Upper lobe of left lung (tissue), 6 donors: ENCODE measurements around the gene ARVCF. TPM values are rescaled to one million over a fixed set of nuclear protein-coding genes. Genes with fewer than 3 reads are reported as not detected.

Source experiments
- ATAC-seq, 2 donors: fragments of 200-7000 bp; cut with Tn5 transposase; one replicate each; pipeline ENCODE4 v1.9.1; 2022; ENCODE audit warnings: mild to moderate bottlenecking in 2 of 2, moderate library complexity in 2 of 2; ENCODE audit not compliant: low FRiP score in 2 of 2
- DNase-seq, 2 donors: peaks; one replicate each; pipeline ENCODE4 v3.0.0-alpha.2; 2019 to 2020
- H3K27ac ChIP-seq, 4 donors: fragments of 200-600 bp; sonication (generic); one replicate each; pipeline ENCODE4 v1.5.1; 2016 to 2019
- H3K27me3 ChIP-seq, 4 donors: fragments of 200-600 bp; sonication (generic); one replicate each; pipeline ENCODE4 v1.5.1; 2017 to 2019
- H3K36me3 ChIP-seq, 4 donors: fragments of 200-600 bp; sonication (generic); one replicate each; pipeline ENCODE4 v1.5.1; 2016 to 2019
- H3K4me1 ChIP-seq, 4 donors: fragments of 200-600 bp; sonication (generic); one replicate each; pipeline ENCODE4 v1.5.1; 2018 to 2019
- H3K4me3 ChIP-seq, 4 donors: fragments of 200-600 bp; sonication (generic); one replicate each; pipeline ENCODE4 v1.5.1; 2017 to 2019; ENCODE audit warnings: mild to moderate bottlenecking in 2 of 4, moderate library complexity in 1 of 4
- H3K9me3 ChIP-seq, 4 donors: fragments of 200-600 bp; sonication (generic); one replicate each; pipeline ENCODE4 v1.5.1; 2018 to 2019
- EP300 ChIP-seq, 4 donors: sonication (generic); formaldehyde crosslinking; IDR thresholded peaks; one replicate each; pipeline ENCODE4 v1.5.1; 2017; ENCODE audit warnings: antibody characterized with exemption in 4 of 4, control low read depth in 2 of 4
- POLR2A ChIP-seq, 4 donors: fragments of 450-650 bp; IDR thresholded peaks; one replicate each; pipeline ENCODE4 v1.5.1; 2016 to 2017; ENCODE audit warnings: antibody characterized with exemption in 4 of 4, mild to moderate bottlenecking in 2 of 4
- POLR2AphosphoS5 ChIP-seq, 2 donors: sonication (generic); formaldehyde crosslinking; IDR thresholded peaks; one replicate each; pipeline ENCODE4 v1.5.1; 2017; ENCODE audit warnings: antibody characterized with exemption in 2 of 2
- WGBS, 2 donors: methylation state at CpG; one replicate each; pipeline ENCODE4 v1.1.5; 2017 to 2018; 5-methylcytosine and 5-hydroxymethylcytosine counted together
- total RNA-seq, 6 donors: library from RNA; depleted of rRNA in 4 of 6; stranded (reverse); fragments of >200 nt in 4 of 6; gene quantifications; one replicate each; pipeline versions ENCODE4 v1.1.0 to v1.2.1, GENCODE V29; 2016 to 2021
- TF ChIP-seq, protein P1 (sequence below), 6 experiments: fragments of 450-650 bp in 4 of 6; fragments of 200-600 bp in 2 of 6; sonication (generic) in 2 of 6; IDR thresholded peaks; one replicate each; pipeline ENCODE4 v1.5.1; 2016 to 2019; ENCODE audit warnings: antibody characterized with exemption in 6 of 6
- donor health status: DM: no; HTN: no; CAD: no; lungs with moderate emphysema.
- donor health status: DM: no; HTN: yes; CAD: no; lungs with severe emphysema.

The ARVCF gene
- total RNA-seq, 6 donors from 2014 or later: 18.5 to 54.5 (median 22.8) TPM

DNA sequence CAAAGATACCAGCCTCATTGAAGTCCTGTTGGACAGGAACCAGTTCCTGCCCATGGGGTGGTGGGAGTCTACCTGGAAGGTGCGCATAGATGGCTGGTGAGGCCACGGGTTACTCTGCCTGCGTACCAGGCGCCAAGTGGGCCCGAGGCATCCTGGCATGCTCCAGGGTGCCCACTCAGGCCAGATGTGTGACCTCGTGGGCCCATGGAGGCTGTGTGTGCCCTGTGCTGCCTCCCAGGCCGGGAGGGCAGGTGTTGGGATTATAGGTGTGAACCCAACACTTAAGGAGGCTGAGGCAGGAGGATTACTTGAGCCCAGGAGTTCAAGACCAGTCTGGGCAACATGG lies 27.3 kb upstream of the ARVCF start:
- ATAC-seq (no peak), DNase-seq (no peak)
- no peaks in the 10 kb centered on the region for H3K9me3 ChIP-seq
- TF ChIP-seq, protein P1, sequence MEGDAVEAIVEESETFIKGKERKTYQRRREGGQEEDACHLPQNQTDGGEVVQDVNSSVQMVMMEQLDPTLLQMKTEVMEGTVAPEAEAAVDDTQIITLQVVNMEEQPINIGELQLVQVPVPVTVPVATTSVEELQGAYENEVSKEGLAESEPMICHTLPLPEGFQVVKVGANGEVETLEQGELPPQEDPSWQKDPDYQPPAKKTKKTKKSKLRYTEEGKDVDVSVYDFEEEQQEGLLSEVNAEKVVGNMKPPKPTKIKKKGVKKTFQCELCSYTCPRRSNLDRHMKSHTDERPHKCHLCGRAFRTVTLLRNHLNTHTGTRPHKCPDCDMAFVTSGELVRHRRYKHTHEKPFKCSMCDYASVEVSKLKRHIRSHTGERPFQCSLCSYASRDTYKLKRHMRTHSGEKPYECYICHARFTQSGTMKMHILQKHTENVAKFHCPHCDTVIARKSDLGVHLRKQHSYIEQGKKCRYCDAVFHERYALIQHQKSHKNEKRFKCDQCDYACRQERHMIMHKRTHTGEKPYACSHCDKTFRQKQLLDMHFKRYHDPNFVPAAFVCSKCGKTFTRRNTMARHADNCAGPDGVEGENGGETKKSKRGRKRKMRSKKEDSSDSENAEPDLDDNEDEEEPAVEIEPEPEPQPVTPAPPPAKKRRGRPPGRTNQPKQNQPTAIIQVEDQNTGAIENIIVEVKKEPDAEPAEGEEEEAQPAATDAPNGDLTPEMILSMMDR (IDR thresholded peaks at IDR 0.05): no peak
- TF ChIP-seq EP300 (IDR thresholded peaks at IDR 0.05) (no peak), POLR2A (IDR thresholded peaks at IDR 0.05) (no peak), POLR2AphosphoS5 (IDR thresholded peaks at IDR 0.05) (no peak)
- H3K4me3 ChIP-seq: no peak overlapping the region
- no peaks in the 10 kb centered on the region for H3K4me1 ChIP-seq
- WGBS, 2 donors: 80 to 90% methylated on average over 2 to 7 of the region's 7 CpGs
- peaks cover 0 to 84% (median 44%) of the 10 kb centered on the region in 4 donors for H3K36me3 ChIP-seq
- no peaks in the 10 kb centered on the region for H3K27me3 ChIP-seq
- H3K27ac ChIP-seq: no peak overlapping the region

DNA sequence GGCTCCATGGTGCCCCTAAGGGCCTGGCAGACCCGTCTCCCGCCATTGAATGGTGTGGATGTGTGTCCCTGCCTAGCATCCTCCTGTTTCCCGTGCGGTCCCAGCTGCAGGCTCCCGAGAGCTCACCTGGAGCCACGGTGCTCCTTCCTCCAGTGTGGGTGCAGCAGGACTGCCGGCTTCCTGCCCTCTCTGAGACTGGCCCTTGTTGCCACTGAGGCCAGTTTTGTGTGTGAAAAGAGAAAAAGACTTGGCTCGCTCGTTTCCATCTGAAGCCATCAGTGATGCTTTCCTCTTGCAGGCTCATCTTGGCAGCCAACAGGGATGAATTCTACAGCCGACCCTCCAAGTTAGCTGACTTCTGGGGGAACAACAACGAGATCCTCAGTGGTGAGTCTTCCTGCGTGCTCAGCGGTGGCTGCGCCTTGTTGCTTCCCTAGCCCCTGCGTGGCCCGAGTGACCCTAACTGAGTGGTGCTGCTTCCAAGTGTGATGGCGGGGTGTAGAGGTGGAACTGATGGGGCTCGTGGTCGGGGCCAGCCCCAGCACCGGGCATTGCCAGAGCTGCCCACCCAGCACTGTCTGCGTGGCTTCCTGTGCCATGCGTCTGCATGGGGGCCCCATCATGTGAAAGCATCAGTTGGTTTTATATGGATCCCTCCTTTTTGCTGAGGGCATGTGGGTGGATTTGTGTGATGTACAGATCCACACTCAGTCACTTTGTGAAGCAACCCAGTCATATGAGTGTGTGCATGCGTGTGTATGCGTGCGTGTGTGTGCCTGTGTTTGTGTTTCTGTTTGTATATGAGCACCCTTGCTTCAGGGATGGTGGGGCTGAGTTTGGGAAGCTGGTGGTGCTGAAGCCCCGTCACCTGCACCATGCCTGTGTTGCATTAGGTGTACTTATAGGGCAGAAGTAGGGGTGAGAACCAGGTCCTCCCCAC lies 26.7 kb upstream of the ARVCF start:
- TF ChIP-seq POLR2AphosphoS5 (IDR thresholded peaks at IDR 0.05) (no peak), EP300 (IDR thresholded peaks at IDR 0.05) (no peak)
- TF ChIP-seq, protein P1 (IDR thresholded peaks at IDR 0.05): no peak
- no peaks in the 10 kb centered on the region for H3K4me1 ChIP-seq
- no peaks in the 10 kb centered on the region for H3K27me3 ChIP-seq
- ATAC-seq (no peak), DNase-seq (no peak)
- 95 to 96% methylated on average over 11 to 26 of the region's 26 CpGs for WGBS, 2 donors
- H3K4me3 ChIP-seq: no peak overlapping the region
- no peak overlapping the region for H3K27ac ChIP-seq
- H3K9me3 ChIP-seq: no peaks in the 10 kb centered on the region
- H3K36me3 ChIP-seq: peaks cover 0 to 84% (median 43%) of the 10 kb centered on the region in 4 donors

DNA sequence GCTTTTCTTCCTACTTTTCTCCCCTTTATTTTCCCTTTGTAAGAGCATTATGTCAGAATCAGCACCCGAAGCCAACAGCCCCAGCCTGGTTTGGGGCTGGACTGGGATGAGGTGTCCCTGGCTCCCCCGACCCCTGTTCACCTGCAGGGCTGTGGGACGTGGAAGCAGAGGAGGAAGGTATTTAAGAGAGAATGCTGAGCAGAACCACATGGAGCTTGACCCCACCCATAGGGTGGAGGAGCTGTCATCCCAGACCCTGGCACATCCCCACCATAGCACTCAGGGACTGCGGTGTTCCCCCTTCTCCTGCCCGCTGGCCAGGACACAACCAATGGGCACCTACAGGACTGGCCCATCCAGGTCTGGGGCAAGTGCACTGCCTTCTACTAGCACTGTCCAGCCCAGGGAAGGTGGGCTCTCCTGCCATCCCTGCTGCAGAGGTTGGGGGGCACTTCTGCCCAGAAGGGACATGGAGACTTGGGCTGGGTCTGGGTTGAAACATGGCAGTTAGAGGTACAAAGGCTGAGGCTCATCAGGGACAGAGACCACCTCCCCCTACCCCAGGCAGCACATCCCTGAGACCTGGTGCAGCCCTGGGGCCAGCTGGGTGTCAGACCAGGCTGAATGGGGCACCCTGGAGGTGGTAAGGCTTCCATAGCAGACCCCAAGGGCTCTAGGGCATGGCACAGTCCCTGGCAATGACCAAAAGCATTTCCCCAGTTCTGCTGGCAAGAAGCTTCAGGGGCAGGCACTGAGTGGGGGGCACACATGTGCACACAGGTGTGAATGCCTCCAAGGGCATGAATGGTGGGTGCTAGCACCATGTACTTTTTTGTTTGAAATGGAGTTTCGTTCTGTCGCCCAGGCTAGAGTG lies 23.9 kb upstream of the ARVCF start:
- ATAC-seq (no peak), DNase-seq (no peak)
- Histone ChIP-seq H3K4me3 (no peak overlapping the region), H3K9me3 (no peaks in the 10 kb centered on the region), H3K36me3 (peaks cover 0 to 82% (median 43%) of the 10 kb centered on the region in 4 donors), H3K27me3 (no peaks in the 10 kb centered on the region), H3K27ac (no peak overlapping the region), H3K4me1 (peaks cover 0 to 4% (median 0%) of the 10 kb centered on the region in 4 donors)
- TF ChIP-seq EP300 (IDR thresholded peaks at IDR 0.05) (no peak), POLR2AphosphoS5 (IDR thresholded peaks at IDR 0.05) (no peak), POLR2A (IDR thresholded peaks at IDR 0.05) (no peak)
- TF ChIP-seq, protein P1 (IDR thresholded peaks at IDR 0.05): no peak
- 97 to 98% methylated on average over 7 of the region's 7 CpGs for WGBS, 2 donors

DNA sequence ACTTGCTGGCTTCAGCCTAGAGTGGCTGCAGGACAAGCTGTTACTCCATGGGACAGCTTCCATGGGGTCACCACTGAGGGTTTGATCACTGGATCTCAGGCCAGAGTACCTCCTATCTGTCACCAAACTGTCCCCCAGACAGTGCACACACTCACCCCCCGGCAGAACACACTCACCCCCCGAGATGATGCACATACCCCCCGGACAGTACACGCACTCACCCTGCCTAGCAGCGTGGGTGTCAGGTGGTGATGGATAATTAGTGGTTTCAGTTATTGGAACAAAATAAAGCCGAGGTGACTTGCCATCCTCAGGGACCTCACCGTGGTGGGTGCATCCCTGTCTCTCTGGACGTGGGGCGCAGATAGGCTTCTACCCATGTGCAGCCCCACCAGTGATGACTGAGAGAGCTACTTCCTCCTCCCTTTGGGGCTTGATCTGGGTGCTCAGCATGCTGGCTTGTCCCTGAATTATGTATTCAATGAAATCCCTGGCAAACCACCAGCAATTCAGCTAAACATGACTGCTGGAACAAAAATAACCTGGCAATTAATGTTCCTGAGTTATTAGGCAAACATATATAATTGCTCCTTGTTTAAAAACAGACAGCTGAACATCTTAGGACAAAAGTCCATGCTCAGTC lies 23.2 kb upstream of the ARVCF start:
- H3K4me1 ChIP-seq: peaks cover 0 to 6% (median 0%) of the 10 kb centered on the region in 4 donors

More for the DNA sequence above, 23.2 kb upstream of the ARVCF start:
- Histone ChIP-seq H3K36me3 (peaks cover 0 to 78% (median 44%) of the 10 kb centered on the region in 4 donors), H3K27me3 (no peaks in the 10 kb centered on the region), H3K27ac (no peak overlapping the region), H3K4me3 (no peak overlapping the region), H3K9me3 (no peaks in the 10 kb centered on the region)
- TF ChIP-seq, protein P1 (IDR thresholded peaks at IDR 0.05): no peak
- TF ChIP-seq POLR2A (IDR thresholded peaks at IDR 0.05) (no peak), POLR2AphosphoS5 (IDR thresholded peaks at IDR 0.05) (no peak), EP300 (IDR thresholded peaks at IDR 0.05) (no peak)
- ATAC-seq: no peak
- whole genome bisulfite sequencing, 2 donors: 88 to 94% methylated on average over 9 of the region's 9 CpGs
- no peak for DNase-seq
